HTERT RPE-1 (cell line): ENCODE results near the gene DNAH12.
"Not testable (repeated sequence)": the region's sequence is repeated elsewhere in the genome, so short reads cannot be mapped to it uniquely, and the experiment has no call there.

Source experiments
- in situ Hi-C: fragments of 300-500 bp; cut with MboI; formaldehyde crosslinking; loops from 4 replicates; pipeline ENCODE4 v1.14.3; 2020; ENCODE audit warnings: low sequenced_read_pairs

DNAH12 gene

GRCh38 chr3:57530071-57530608 lies 14.0 kb downstream of the DNAH12 start:
- in situ Hi-C loops = no loop called here

GRCh38 chr3:57518276-57518915 lies 25.7 kb downstream of the DNAH12 start:
- in situ Hi-C loops = no loop called here

- in situ Hi-C loops = no loop called here
Measured at GRCh38 chr3:57512166-57512565, 32.0 kb downstream of the DNAH12 start.

GRCh38 chr3:57505901-57506300 lies 38.2 kb downstream of the DNAH12 start:
- in situ Hi-C loops = no loop called here

GRCh38 chr3:57500506-57500905 lies 43.6 kb downstream of the DNAH12 start:
- in situ Hi-C loops = no loop called here

- in situ Hi-C loops = no loop called here
Measured at GRCh38 chr3:57497904-57498303, 46.2 kb downstream of the DNAH12 start.

GRCh38 chr3:57484563-57484962 lies 59.6 kb downstream of the DNAH12 start:
- in situ Hi-C loops = no loop called here

- in situ Hi-C loops = not testable (repeated sequence)
Measured at GRCh38 chr3:57477193-57477592, 67.0 kb downstream of the DNAH12 start.

- in situ Hi-C loops = no loop called here
Measured at GRCh38 chr3:57464801-57465200, 79.3 kb downstream of the DNAH12 start.

GRCh38 chr3:57464011-57464410 lies 80.1 kb downstream of the DNAH12 start:
- in situ Hi-C loops = no loop called here

- in situ Hi-C loops = no loop called here
Measured at GRCh38 chr3:57451150-57451846, 92.8 kb downstream of the DNAH12 start.

- in situ Hi-C loops = not testable (repeated sequence)
Measured at GRCh38 chr3:57449276-57449847, 94.8 kb downstream of the DNAH12 start.

GRCh38 chr3:57448489-57448888 lies 95.7 kb downstream of the DNAH12 start:
- in situ Hi-C loops = not testable (repeated sequence)

GRCh38 chr3:57446318-57446841 lies 97.8 kb downstream of the DNAH12 start:
- in situ Hi-C loops = no loop called here

- in situ Hi-C loops = no loop called here
Measured at GRCh38 chr3:57444469-57444868, 99.7 kb downstream of the DNAH12 start.

GRCh38 chr3:57440144-57440543 lies 104.0 kb downstream of the DNAH12 start:
- in situ Hi-C loops = not testable (repeated sequence)

- in situ Hi-C loops = not testable (repeated sequence)
Measured at GRCh38 chr3:57438460-57438859, 105.7 kb downstream of the DNAH12 start.

- in situ Hi-C loops = no loop called here
Measured at GRCh38 chr3:57436195-57436761, 107.9 kb downstream of the DNAH12 start.

- in situ Hi-C loops = no loop called here
Measured at GRCh38 chr3:57434041-57434440, 110.1 kb downstream of the DNAH12 start.

- in situ Hi-C loops = no loop called here
Measured at GRCh38 chr3:57423335-57423734, 120.8 kb downstream of the DNAH12 start.

GRCh38 chr3:57421336-57421735 lies 122.8 kb downstream of the DNAH12 start:
- in situ Hi-C loops = no loop called here
